Measurements from ENCODE around the gene DAB2IP. TPM values are rescaled to one million over a fixed set of nuclear protein-coding genes. Genes with fewer than 3 reads are reported as not detected.

Gene DAB2IP
- total RNA-seq, 2 donors from 2014 or later = 70.7 to 71.0 TPM

- H3K9ac ChIP-seq (ENCODE audit: extremely low read depth, low read length, poor library complexity, severe bottlenecking) = no peak overlapping the region
- H3K4me1 ChIP-seq (ENCODE audit: control insufficient read depth, insufficient read depth, low read length) = peaks cover 5% of the 10 kb centered on the region
- no peaks in the 10 kb centered on the region for H3K36me3 Mint-ChIP-seq (ENCODE audit: low read depth)
- no peak overlapping the region for H3K27ac ChIP-seq (ENCODE audit: low read depth, low read length)
- no peak overlapping the region for H3K4me3 ChIP-seq (ENCODE audit: low read length)
- no peaks in the 10 kb centered on the region for H3K36me3 ChIP-seq (ENCODE audit: control insufficient read depth, insufficient read depth, low read length)
- 64 to 80% methylated on average over 4 to 6 of the region's 6 CpGs for WGBS, 2 experiments (ENCODE audit: insufficient coverage in 1 of 2, insufficient read length in 1 of 2)
- no peak overlapping the region for H3K27ac Mint-ChIP-seq
- no peaks in the 10 kb centered on the region for H3K27me3 ChIP-seq (ENCODE audit: control insufficient read depth, insufficient read depth, low read length, poor library complexity, severe bottlenecking)
- no peaks in the 10 kb centered on the region for H3K27me3 Mint-ChIP-seq (ENCODE audit: insufficient read depth)
- H3K4me1 Mint-ChIP-seq = peaks cover 30% of the 10 kb centered on the region
- H3K9me3 Mint-ChIP-seq = no peaks in the 10 kb centered on the region
- no peak for DNase-seq
- no peaks in the 10 kb centered on the region for H3K9me3 ChIP-seq (ENCODE audit: control insufficient read depth, low read length)
- H3K4me3 Mint-ChIP-seq = no peak overlapping the region
- no peak for TF ChIP-seq CTCF (conservative IDR thresholded peaks at IDR 0.05)
These were observed 41.4 kb upstream of the DAB2IP start for GRCh38 chr9:121609822-121610637.

GRCh38 chr9:121610638-121610953 is 40.8 kb upstream of the DAB2IP start:
- Histone ChIP-seq H3K27me3 (ENCODE audit: control insufficient read depth, insufficient read depth, low read length, poor library complexity, severe bottlenecking) (no peaks in the 10 kb centered on the region), H3K4me3 (ENCODE audit: low read length) (no peak overlapping the region), H3K9me3 (ENCODE audit: control insufficient read depth, low read length) (no peaks in the 10 kb centered on the region), H3K27ac (ENCODE audit: low read depth, low read length) (no peak overlapping the region), H3K9ac (ENCODE audit: extremely low read depth, low read length, poor library complexity, severe bottlenecking) (no peak overlapping the region), H3K36me3 (ENCODE audit: control insufficient read depth, insufficient read depth, low read length) (no peaks in the 10 kb centered on the region), H3K4me1 (ENCODE audit: control insufficient read depth, insufficient read depth, low read length) (peaks cover 5% of the 10 kb centered on the region)
- peak; percentile 72 for DNase-seq
- WGBS, 2 experiments (ENCODE audit: insufficient coverage in 1 of 2, insufficient read length in 1 of 2) = 74% methylated on average over 6 of the region's 9 CpGs; no CpG with 5 or more reads in 1 of the 2 experiments
- peaks cover 30% of the 10 kb centered on the region for H3K4me1 Mint-ChIP-seq
- no peaks in the 10 kb centered on the region for H3K36me3 Mint-ChIP-seq (ENCODE audit: low read depth)
- no peak overlapping the region for H3K27ac Mint-ChIP-seq
- no peaks in the 10 kb centered on the region for H3K9me3 Mint-ChIP-seq
- H3K4me3 Mint-ChIP-seq = no peak overlapping the region
- no peaks in the 10 kb centered on the region for H3K27me3 Mint-ChIP-seq (ENCODE audit: insufficient read depth)
- TF ChIP-seq CTCF (conservative IDR thresholded peaks at IDR 0.05) = peak; percentile 66

GRCh38 chr9:121612511-121612998 is 38.9 kb upstream of the DAB2IP start:
- Mint-ChIP-seq H3K27ac (peak overlapping the region; percentile 12), H3K4me1 (peaks cover 32% of the 10 kb centered on the region), H3K36me3 (ENCODE audit: low read depth) (no peaks in the 10 kb centered on the region), H3K4me3 (no peak overlapping the region), H3K27me3 (ENCODE audit: insufficient read depth) (no peaks in the 10 kb centered on the region), H3K9me3 (no peaks in the 10 kb centered on the region)
- Histone ChIP-seq H3K27me3 (ENCODE audit: control insufficient read depth, insufficient read depth, low read length, poor library complexity, severe bottlenecking) (no peaks in the 10 kb centered on the region), H3K4me3 (ENCODE audit: low read length) (no peak overlapping the region), H3K4me1 (ENCODE audit: control insufficient read depth, insufficient read depth, low read length) (peaks cover 5% of the 10 kb centered on the region), H3K9me3 (ENCODE audit: control insufficient read depth, low read length) (no peaks in the 10 kb centered on the region), H3K27ac (ENCODE audit: low read depth, low read length) (no peak overlapping the region), H3K36me3 (ENCODE audit: control insufficient read depth, insufficient read depth, low read length) (no peaks in the 10 kb centered on the region), H3K9ac (ENCODE audit: extremely low read depth, low read length, poor library complexity, severe bottlenecking) (no peak overlapping the region)
- TF ChIP-seq CTCF (conservative IDR thresholded peaks at IDR 0.05) = no peak
- peak; percentile 72 for DNase-seq
- WGBS, 2 experiments (ENCODE audit: insufficient coverage in 1 of 2, insufficient read length in 1 of 2) = 51 to 62% methylated on average over 2 to 8 of the region's 9 CpGs
